Peyer's patch (tissue), 4 donors: ENCODE data around the gene P3H4. TPM values are rescaled to one million over a fixed set of nuclear protein-coding genes. Genes with fewer than 3 reads are reported as not detected.

ENCODE experiments used
- DNase-seq, 3 donors: peaks; one replicate each; pipeline ENCODE4 v3.0.0-alpha.2; 2017 to 2019
- H3K27ac ChIP-seq, 4 donors: fragments of 200-600 bp; sonication (generic); one replicate each; pipeline ENCODE4 v1.5.1; 2016 to 2019
- H3K27me3 ChIP-seq, 2 donors: fragments of 200-600 bp; sonication (generic); one replicate each; pipeline ENCODE4 v1.5.1; 2019
- H3K36me3 ChIP-seq, 3 donors: fragments of 200-600 bp; sonication (generic); one replicate each; pipeline ENCODE4 v1.5.1; 2016 to 2019
- H3K4me1 ChIP-seq, 4 donors: fragments of 200-600 bp; sonication (generic); one replicate each; pipeline ENCODE4 v1.5.1; 2016 to 2019
- H3K4me3 ChIP-seq, 4 donors: fragments of 200-600 bp; sonication (generic); 1 replicate in 3 of 4; 2 replicates in 1 of 4; pipeline ENCODE4 v1.5.1; 2016 to 2019; ENCODE audit warnings: mild to moderate bottlenecking in 1 of 4
- H3K9me3 ChIP-seq, 4 donors: fragments of 200-600 bp; sonication (generic); one replicate each; pipeline ENCODE4 v1.5.1; 2016 to 2019; ENCODE audit warnings: mild to moderate bottlenecking in 1 of 4
- CTCF ChIP-seq, 6 experiments: fragments of 450-650 bp in 4 of 6; fragments of 200-600 bp in 2 of 6; sonication (generic) in 1 of 6; IDR thresholded peaks; one replicate each; pipeline ENCODE4 v1.5.1; 2017 to 2019; ENCODE audit warnings: antibody characterized with exemption in 6 of 6, mild to moderate bottlenecking in 3 of 6, moderate library complexity in 1 of 6
- POLR2A ChIP-seq, 2 donors: fragments of 450-650 bp; IDR thresholded peaks; one replicate each; pipeline ENCODE4 v1.5.1; 2017; ENCODE audit warnings: antibody characterized with exemption in 2 of 2, mild to moderate bottlenecking in 2 of 2, moderate library complexity in 2 of 2
- total RNA-seq, 4 donors: library from RNA; depleted of rRNA; stranded (reverse); fragments of >200 nt; gene quantifications; one replicate each; pipeline ENCODE4 v1.1.0, GENCODE V29; 2016

The P3H4 gene
- total RNA-seq, 4 donors from 2014 or later: 9.5 to 23.1 (median 18.0) TPM

- H3K27ac ChIP-seq: peak overlapping the region in 3 of 4 donors; percentile 27 to 83 (median 72)
- TF ChIP-seq CTCF (IDR thresholded peaks at IDR 0.05) (peak in 1 of 6 experiments; percentile 25), POLR2A (IDR thresholded peaks at IDR 0.05) (peak in 1 of 2 donors; percentile 55)
- no peaks in the 10 kb centered on the region for H3K36me3 ChIP-seq
- no peaks in the 10 kb centered on the region for H3K27me3 ChIP-seq
- no peak overlapping the region for H3K4me3 ChIP-seq
- no peaks in the 10 kb centered on the region for H3K9me3 ChIP-seq
- peaks cover 8 to 35% (median 12%) of the 10 kb centered on the region in 4 donors for H3K4me1 ChIP-seq
- peak in 2 of 3 donors; percentile 62 to 80 for DNase-seq
Observed at GRCh38 chr17:41806685-41807445, 4.9 kb downstream of the P3H4 start.

GRCh38 chr17:41803049-41804020 is 8.4 kb downstream of the P3H4 start:
- no peak for DNase-seq
- no peak overlapping the region for H3K4me3 ChIP-seq
- no peaks in the 10 kb centered on the region for H3K36me3 ChIP-seq
- H3K27me3 ChIP-seq: no peaks in the 10 kb centered on the region
- no peak overlapping the region for H3K27ac ChIP-seq
- H3K9me3 ChIP-seq: no peaks in the 10 kb centered on the region
- H3K4me1 ChIP-seq: peaks cover 0 to 22% (median 6%) of the 10 kb centered on the region in 4 donors
- TF ChIP-seq POLR2A (IDR thresholded peaks at IDR 0.05): no peak
- no peak for TF ChIP-seq CTCF (IDR thresholded peaks at IDR 0.05)

- TF ChIP-seq POLR2A (IDR thresholded peaks at IDR 0.05): no peak
- peak; percentile 91 to 98 (median 96) for TF ChIP-seq CTCF (IDR thresholded peaks at IDR 0.05)
- Histone ChIP-seq H3K27me3 (no peaks in the 10 kb centered on the region), H3K4me1 (peaks cover 0 to 10% (median 2%) of the 10 kb centered on the region in 4 donors), H3K27ac (peak overlapping the region; percentile 5 to 98 (median 75)), H3K4me3 (peak overlapping the region in 2 of 4 donors; percentile 13 to 20), H3K36me3 (no peaks in the 10 kb centered on the region), H3K9me3 (no peaks in the 10 kb centered on the region)
- peak; percentile 80 to 93 (median 90) for DNase-seq
Observed at GRCh38 chr17:41801374-41802271, 10.1 kb downstream of the P3H4 start.

GRCh38 chr17:41800601-41801373 is 11.0 kb downstream of the P3H4 start:
- peak in 1 of 2 donors; percentile 37 for TF ChIP-seq POLR2A (IDR thresholded peaks at IDR 0.05)
- TF ChIP-seq CTCF (IDR thresholded peaks at IDR 0.05): peak in 1 of 6 experiments; percentile 18
- Histone ChIP-seq H3K27me3 (no peaks in the 10 kb centered on the region), H3K4me1 (peaks cover 0 to 10% (median 2%) of the 10 kb centered on the region in 4 donors), H3K4me3 (peak overlapping the region in 2 of 4 donors; percentile 13 to 20), H3K9me3 (no peaks in the 10 kb centered on the region), H3K36me3 (no peaks in the 10 kb centered on the region), H3K27ac (peak overlapping the region; percentile 5 to 98 (median 75))
- DNase-seq: peak; percentile 39 to 94 (median 93)
